Chondrocyte (in vitro differentiated cells): ENCODE measurements around the gene LRRC8D. TPM values are rescaled to one million over a fixed set of nuclear protein-coding genes. Genes with fewer than 3 reads are reported as not detected.

Experiments used
- DNase-seq: peaks from one replicate; pipeline ENCODE4 v3.0.0; 2021; ENCODE audit warnings: mixed read lengths, low spot score
- H3K27ac Mint-ChIP-seq: one replicate; pipeline ENCODE4 v1.8.0; 2021; ENCODE audit warnings: mild to moderate bottlenecking, moderate library complexity, mixed read lengths; ENCODE audit not compliant: unreplicated experiment
- H3K27me3 Mint-ChIP-seq: 2 replicates; pipeline ENCODE4 v1.8.0; 2021; ENCODE audit warnings: low read depth, mixed read lengths
- H3K36me3 Mint-ChIP-seq: 2 replicates; pipeline ENCODE4 v1.8.0; 2021; ENCODE audit warnings: low read depth, mixed read lengths
- H3K4me1 Mint-ChIP-seq: 2 replicates; pipeline ENCODE4 v1.8.0; 2021; ENCODE audit warnings: low read depth, mild to moderate bottlenecking, mixed read lengths
- H3K4me3 Mint-ChIP-seq: one replicate; pipeline ENCODE4 v1.8.0; 2021; ENCODE audit warnings: mild to moderate bottlenecking, moderate library complexity, mixed read lengths; ENCODE audit not compliant: unreplicated experiment
- H3K9me3 Mint-ChIP-seq: 2 replicates; pipeline ENCODE4 v1.8.0; 2021; ENCODE audit warnings: low read depth, mixed read lengths
- total RNA-seq: library from RNA; stranded (reverse); gene quantifications from 3 replicates; pipeline ENCODE4 v1.2.1, GENCODE V29; 2021
- TF ChIP-seq, protein P1 (sequence below): fragments of 200-600 bp; sonication (generic); IDR thresholded peaks from 2 replicates; pipeline ENCODE4 v1.5.0; 2021; ENCODE audit warnings: antibody characterized with exemption, mild to moderate bottlenecking, moderate library complexity

Gene LRRC8D
- total RNA-seq, 1 donor from 2014 or later, result 14.9 TPM

DNA sequence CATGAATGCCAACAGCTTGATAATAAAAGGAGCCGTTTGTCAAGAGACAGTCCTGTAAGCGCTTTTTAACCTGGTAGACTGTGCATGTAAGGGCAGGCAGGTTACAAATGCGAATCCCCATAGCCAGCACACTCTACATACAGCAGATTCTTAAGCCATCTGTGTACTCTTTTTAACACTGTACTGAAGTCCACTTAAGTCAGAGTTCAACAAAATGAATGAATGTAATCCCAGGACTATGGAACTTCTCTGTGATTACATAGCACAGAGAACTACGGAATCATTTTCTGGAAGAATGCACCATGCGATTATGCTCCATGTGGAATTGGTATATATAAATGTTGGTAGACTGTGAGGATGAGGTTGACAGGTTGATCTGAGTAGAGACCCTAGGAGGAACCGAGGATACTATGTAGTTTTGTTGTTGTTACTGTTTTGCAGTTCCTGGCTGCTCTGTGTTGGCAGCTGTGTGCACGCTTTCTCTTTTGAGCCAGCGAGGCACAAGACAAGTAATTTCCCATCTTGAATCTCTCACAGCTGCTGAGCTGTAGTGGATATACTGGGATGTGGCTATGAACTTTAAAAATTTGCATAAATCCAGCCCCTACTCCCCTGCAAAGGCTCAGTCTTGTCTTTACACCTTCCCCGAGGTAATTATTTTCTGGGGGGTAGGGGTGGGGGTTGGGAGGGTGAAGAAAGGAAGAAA is 21.9 kb downstream of the LRRC8D start:
- no peak for DNase-seq
- peaks cover 20% of the 10 kb centered on the region for H3K4me1 Mint-ChIP-seq
- TF ChIP-seq, protein P1, sequence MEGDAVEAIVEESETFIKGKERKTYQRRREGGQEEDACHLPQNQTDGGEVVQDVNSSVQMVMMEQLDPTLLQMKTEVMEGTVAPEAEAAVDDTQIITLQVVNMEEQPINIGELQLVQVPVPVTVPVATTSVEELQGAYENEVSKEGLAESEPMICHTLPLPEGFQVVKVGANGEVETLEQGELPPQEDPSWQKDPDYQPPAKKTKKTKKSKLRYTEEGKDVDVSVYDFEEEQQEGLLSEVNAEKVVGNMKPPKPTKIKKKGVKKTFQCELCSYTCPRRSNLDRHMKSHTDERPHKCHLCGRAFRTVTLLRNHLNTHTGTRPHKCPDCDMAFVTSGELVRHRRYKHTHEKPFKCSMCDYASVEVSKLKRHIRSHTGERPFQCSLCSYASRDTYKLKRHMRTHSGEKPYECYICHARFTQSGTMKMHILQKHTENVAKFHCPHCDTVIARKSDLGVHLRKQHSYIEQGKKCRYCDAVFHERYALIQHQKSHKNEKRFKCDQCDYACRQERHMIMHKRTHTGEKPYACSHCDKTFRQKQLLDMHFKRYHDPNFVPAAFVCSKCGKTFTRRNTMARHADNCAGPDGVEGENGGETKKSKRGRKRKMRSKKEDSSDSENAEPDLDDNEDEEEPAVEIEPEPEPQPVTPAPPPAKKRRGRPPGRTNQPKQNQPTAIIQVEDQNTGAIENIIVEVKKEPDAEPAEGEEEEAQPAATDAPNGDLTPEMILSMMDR, result no peak

DNA sequence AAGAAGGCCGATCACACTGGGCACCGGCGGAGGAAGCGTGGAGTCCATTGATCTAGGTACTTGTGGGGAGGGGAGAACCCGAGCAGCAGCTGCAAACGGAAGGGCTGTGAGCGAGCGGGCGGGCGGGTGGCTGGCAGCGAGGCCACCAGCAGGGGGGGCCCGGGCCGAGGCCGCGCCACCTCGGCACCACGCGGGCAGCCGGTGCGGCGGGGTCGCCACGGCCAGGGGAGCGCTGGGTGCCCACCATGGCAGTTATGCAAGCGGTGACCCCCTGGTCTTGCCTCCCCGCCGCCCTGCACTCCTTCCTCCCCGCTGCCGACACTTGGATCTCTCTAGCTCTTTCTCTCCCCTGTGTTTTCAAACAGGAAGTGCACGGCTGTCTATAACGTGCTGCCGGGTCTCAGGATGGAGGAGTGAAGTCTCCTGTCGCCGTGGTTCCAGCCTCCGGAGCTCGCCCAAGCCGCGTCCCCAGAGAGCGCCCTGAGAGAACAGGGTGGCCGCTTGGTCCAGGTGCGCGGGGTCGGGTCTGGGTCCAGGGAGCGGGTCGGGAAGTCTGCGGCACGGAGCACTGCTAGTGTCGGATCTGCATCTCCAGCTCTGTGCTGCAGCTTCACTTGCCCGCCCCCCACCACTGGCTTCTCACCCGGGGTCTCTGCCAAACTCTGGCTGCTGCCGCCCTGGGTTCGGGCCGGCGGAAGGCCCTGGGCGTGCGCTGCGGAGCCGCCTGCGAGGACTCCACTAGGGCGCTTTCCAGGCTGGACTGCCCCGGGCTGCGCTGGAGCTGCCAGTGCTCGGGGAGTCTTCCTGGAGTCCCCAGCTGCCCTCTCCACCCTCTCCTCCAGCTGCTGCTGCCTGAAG is 22.7 kb downstream of the LRRC8D start:
- peak overlapping the region; percentile 82 for H3K27ac Mint-ChIP-seq
- TF ChIP-seq, protein P1, result peak; percentile 90
- H3K36me3 Mint-ChIP-seq, result no peaks in the 10 kb centered on the region
- peak overlapping the region; percentile 94 for H3K4me3 Mint-ChIP-seq
- DNase-seq, result peak; percentile 93
- H3K27me3 Mint-ChIP-seq, result no peaks in the 10 kb centered on the region
- H3K4me1 Mint-ChIP-seq, result peaks cover 20% of the 10 kb centered on the region
- H3K9me3 Mint-ChIP-seq, result no peaks in the 10 kb centered on the region

More for the DNA sequence above, 21.9 kb downstream of the LRRC8D start:
- Mint-ChIP-seq H3K4me3 (peak overlapping the region; percentile 78), H3K27me3 (no peaks in the 10 kb centered on the region), H3K9me3 (no peaks in the 10 kb centered on the region), H3K36me3 (no peaks in the 10 kb centered on the region), H3K27ac (peak overlapping the region; percentile 77)

DNA sequence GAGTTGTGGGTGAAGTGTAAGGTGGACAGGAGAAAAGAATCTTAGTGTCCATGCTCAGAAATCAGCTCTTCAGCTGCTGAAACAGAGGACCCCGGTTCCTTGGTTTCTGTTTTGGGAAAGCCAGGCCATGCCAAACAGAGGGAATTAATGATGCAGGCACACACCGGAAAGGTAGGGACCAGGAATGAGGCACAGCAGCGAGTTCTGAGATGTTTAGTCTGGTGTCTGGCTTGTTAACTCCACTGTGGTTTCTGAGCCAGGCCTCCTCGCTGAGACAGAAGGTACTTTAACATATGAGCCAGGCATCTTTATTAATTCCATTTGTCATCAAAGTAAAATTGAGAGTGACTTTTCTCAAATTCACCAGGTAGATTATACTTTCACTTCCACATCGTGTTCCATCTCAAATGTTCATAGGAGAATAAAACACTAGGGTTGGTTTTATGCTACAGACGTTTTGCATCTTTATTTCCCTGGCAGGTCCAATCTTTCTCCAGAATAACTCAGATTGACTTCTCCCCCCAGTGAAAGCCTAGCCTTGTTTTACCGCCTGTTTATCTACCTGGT is 23.5 kb downstream of the LRRC8D start:
- H3K4me1 Mint-ChIP-seq, result peaks cover 20% of the 10 kb centered on the region
- no peaks in the 10 kb centered on the region for H3K36me3 Mint-ChIP-seq
- H3K27me3 Mint-ChIP-seq, result no peaks in the 10 kb centered on the region
- DNase-seq, result no peak
- TF ChIP-seq, protein P1, result no peak
- peak overlapping the region; percentile 29 for H3K27ac Mint-ChIP-seq
- H3K9me3 Mint-ChIP-seq, result no peaks in the 10 kb centered on the region
- peak overlapping the region; percentile 94 for H3K4me3 Mint-ChIP-seq

DNA sequence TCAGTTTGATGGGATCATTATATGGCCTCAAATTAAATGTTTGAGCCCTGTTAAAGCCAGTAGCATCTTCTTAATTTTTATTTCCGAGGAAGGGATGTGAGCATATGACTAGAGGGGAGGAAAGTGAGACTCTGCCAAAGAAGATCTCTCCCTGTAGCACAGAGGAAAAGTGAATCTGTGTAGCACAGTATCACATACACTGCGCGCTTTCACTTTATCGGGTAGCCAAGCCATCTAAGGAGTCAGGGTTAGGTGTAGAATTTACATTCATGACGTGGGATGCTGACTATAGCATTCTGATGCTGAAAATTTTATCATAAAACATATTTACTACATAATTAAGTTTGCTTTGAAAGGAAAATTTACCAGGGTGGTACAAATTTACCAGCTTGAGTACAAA is 24.0 kb downstream of the LRRC8D start:
- no peaks in the 10 kb centered on the region for H3K36me3 Mint-ChIP-seq
- peaks cover 20% of the 10 kb centered on the region for H3K4me1 Mint-ChIP-seq
- no peak overlapping the region for H3K27ac Mint-ChIP-seq
- H3K9me3 Mint-ChIP-seq, result no peaks in the 10 kb centered on the region
- TF ChIP-seq, protein P1, result no peak
- H3K27me3 Mint-ChIP-seq, result no peaks in the 10 kb centered on the region
- no peak overlapping the region for H3K4me3 Mint-ChIP-seq
- DNase-seq, result no peak

DNA sequence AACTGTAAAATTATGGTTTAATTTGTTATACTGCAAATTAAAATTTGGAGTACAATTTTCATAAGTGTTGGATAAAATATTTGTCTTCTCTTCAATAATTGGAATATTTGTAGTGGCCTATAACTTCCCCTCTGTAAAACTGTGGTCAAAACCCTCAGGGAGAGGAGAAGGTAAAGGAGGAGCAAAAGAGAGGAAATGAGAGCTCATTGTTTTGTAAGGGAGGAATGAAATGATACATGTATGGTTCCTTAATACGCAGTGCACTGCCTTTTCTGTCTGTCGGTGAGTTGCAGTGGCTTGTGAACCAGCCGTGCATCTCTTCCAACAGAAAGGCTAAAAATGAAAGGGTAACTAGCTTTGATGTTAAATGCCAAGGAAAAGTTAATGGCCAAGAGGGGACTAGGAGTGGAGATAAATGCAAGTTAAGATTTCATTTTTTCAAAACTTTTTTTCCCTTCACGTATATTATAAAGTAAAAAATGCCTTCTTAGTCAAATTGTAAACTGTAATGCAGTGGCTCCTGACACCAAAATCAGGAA is 26.4 kb downstream of the LRRC8D start:
- no peak for DNase-seq
- H3K27ac Mint-ChIP-seq, result no peak overlapping the region
- H3K4me1 Mint-ChIP-seq, result peaks cover 18% of the 10 kb centered on the region
- H3K9me3 Mint-ChIP-seq, result no peaks in the 10 kb centered on the region
- H3K36me3 Mint-ChIP-seq, result peaks cover 2% of the 10 kb centered on the region
- H3K4me3 Mint-ChIP-seq, result no peak overlapping the region
- TF ChIP-seq, protein P1, result no peak
- no peaks in the 10 kb centered on the region for H3K27me3 Mint-ChIP-seq
